ENCODE results near the gene DAO.

The DAO gene

DNA sequence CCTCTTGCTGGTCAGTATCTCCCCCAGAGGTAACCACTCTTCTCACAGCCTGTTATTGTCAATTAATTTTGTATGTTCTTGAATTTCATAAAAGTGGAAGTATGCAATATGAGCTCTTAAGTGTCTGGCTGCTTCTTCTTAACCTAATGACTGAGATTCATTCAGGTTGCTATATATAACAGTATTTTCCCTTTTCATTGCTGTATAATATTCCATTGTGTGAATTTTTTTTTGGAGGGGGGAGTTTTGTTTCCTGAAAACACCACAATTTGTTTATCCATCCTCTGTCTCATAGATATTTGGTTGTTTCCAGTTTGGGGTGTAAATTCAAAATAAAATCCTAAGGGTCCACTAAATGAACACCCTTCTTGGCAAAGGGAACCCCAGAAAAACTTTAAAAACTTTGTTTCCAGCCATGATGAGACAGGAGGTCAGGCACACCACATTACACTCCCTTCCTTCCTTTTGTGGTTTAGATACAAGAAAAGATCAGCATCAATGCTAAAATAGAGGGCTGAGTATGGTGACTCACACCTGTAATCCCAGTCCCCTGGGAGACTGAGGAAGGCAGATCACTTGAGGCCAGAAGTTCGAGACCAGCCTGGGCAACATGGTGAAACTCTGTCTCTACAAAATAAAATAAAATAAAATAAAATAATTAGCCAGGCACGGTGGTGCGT lies 4.1 kb upstream of the DAO start:
- DNase-seq (ENCODE audit: low spot score): no peak

DNA sequence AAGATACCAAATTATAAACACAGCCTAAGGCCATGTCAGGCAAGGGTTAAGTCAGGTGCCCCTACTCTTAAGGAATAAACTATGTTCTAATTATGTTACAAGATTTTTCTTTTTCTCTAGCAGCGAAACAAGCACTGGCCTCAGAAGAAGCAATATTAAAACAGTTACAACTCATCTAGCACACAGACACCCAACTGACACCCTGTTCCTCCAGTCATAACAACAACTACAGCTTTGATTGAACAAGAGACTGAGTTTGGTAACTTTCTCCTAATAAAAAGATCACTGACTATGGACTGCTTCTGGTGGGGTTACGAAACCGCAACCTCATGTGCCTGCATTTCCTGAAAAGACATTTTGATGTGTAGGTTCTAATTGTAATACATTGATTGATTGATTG lies 3.3 kb upstream of the DAO start:
- DNase-seq (ENCODE audit: low spot score): no peak

DNA sequence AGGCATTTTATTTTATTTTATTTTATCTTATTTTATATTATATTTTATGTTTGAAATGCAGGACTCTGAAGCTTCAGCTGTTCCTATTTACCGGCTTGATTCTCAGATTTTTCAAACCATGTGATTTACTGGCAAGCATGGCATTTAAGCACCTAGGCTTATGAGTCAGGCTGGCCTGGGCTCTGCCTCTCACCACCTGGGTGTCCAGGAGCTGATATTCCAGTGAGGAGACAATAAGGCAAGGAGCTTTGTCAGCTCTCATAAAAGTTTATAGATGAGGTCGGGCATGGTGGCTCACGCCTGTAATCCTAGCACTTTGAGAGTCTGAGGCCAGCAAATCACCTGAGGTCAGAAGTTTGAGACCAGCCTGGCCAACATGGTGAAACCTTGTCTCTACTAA lies 2.1 kb downstream of the DAO start:
- DNase-seq (ENCODE audit: low spot score): no peak

DNA sequence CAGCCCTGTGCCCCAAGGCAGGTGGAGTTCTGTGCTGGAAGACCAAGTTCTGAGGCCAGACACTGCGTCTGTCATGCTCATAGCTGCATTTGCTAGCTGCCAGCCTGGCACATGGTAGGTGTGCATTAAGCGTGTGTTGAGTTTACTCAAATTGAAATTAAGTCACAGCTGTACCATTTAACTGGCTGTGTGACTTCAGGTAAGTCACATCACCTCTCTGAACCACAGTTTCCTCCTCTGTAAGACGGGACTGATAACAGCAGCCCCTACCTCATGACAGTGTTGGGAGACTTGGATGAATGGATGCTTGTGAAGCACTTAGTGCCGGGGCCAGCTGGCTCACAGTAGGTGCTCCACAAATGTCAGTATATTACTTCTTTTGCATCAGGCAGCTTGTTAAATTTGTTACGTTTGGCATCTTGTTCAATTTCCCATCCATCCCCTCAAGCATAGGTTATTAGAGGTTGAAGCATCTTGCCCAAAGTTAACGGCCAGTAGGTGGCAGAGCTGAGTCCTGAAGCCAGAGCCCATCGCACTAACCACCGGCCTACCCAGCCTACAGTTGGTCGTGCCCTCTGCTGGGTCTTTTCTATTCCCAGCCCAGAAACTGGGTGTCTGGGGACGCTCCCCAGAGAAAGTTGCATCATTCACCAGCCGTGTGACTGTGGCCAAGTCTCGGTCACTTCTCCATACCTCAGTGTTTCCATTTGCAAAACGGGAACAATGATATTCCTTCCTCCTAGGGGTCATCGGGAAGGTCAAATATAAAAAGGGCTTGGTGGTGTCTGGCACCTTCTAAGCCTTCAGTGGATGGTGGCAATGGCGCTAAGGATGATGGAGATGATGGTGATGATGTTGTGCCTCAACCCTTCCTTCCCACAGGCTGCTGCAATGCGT lies 4.5 kb downstream of the DAO start:
- DNase-seq (ENCODE audit: low spot score): peak; percentile 20

DNA sequence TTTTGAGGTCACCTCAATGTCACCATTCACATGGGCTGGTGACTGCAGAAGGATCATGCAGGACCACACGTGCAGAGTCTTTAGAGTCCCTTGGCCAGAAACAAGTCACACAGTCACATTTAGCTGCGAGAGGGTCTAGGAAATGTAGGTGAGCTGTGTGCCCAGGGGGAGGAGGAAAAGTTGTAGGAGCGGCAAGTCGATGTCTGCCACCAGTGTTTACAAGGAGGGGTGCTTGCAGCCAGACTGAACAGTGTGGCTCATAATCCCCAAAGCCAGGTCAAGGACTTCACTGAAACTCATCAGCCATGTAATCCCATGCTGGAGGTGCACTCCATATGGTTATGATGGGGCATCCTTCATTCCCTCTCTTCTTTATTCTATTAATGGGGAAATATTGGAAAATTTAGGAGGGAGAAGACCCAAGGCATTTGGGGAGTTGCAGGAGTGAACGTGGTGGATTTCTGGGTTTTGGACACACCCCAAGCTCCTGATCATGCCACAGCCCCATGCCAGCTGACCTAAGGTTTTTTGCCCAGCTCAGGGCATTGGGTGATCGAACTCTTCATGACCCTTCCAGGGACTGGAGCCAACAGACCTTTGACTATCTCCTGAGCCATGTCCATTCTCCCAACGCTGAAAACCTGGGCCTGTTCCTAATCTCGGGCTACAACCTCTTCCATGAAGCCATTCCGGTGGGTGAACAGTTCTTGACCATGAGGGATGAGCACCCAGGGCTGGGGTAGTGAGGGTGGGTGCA lies 7.2 kb downstream of the DAO start:
- DNase-seq (ENCODE audit: low spot score): no peak

DNA sequence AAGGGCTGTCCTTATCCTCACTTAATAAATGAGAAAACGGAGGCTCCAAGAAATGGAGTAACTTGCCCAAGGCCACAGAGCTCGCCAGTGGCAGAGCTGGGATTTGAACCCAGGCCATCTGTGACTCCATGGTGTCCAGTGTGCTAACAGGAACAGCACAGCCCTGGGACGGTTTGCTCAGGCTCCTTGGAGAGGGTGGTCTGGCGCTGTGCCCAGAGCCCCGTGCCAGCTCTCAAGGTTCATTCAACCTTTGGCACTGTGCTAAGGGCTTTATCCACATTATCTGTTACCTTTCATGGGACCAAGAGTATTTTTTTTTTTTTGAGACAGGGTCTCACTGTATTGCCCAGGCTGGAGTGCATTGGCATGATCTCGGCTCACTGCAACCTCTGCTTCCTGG lies 8.1 kb downstream of the DAO start:
- no peak for DNase-seq (ENCODE audit: low spot score)

DNA sequence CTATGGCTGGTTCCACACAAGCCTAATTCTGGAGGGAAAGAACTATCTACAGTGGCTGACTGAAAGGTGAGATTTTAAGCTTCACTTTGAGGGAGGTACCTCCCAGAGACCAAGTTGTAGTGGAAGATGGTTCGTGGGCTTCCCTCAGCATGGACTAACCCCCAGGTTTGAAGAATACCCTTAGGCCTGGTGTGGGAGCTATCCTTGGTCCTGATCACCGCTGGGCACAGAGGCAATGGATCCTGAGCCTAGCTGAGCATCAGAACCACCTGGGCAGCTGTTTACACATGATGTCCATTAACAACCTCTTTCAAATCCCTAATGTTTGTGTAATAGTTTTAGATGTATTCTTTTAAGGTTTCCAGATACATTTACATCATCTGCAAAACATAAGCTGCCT lies 10.3 kb downstream of the DAO start:
- DNase-seq (ENCODE audit: low spot score): no peak

DNA sequence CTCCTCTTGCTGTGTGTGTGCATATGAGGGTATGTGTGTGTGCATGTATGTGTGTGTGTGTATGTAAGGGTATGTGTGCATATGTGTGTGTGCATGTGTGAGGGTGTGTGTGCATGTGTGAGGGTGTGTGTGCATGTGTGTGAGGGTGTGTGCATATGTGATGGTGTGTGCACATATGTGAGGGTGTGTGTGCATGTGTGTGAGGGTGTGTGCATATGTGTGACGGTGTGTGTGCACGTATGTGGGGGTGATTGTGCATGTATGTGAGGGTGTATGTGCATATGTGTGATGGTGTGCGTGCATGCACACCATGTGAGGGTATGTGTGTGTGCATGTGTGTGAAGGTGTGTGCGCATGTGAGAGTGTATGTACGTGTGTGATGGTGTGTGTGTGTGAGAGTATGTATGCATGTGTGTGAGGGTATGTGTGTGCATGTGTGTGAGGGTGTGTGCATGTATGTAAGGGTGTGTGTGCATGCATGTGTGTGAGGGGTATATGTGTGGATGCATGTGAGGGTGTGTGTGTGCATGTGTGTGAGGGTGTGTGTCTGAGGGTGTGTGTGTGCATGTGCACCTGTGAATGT lies 15.4 kb downstream of the DAO start:
- DNase-seq (ENCODE audit: low spot score): no peak

DNA sequence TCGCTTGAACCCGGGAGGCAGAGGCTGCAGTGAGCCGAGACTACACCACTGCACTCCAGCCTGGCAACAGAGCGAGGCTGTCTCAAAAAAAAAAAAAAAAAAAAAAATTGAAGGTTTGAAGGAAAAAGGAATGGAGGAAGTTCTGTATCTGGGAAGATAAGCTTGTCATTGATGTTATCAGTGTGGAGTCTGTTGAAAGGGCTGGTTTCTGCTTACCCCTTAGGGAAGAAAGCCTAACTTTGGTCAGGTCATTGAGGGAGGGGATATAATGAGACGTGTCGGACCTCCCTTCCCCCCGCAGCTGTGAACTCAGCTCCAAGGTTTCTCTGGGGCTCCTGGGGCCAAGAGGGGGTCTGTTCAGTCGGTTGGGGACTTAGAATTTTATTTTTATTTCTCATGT lies 16.4 kb downstream of the DAO start:
- no peak for DNase-seq (ENCODE audit: low spot score)

DNA sequence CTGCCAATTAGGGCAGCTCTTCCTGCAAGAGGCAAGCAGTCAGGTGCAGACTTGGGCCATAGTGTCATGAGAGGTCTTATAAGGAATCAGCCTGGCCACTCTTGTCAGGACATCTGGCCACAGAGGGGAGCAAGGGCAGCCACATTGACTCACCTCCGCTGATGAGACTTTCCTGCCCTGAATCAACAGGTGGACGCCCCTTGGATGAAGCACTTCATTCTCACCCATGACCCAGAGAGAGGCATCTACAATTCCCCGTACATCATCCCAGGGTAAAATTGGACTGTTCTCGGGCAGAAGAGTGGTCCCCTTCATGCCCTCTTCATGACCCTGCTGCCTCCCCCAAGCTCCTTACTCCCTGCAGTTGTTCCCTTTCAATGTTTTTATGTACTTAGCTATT lies 16.9 kb downstream of the DAO start:
- DNase-seq (ENCODE audit: low spot score): no peak

DNA sequence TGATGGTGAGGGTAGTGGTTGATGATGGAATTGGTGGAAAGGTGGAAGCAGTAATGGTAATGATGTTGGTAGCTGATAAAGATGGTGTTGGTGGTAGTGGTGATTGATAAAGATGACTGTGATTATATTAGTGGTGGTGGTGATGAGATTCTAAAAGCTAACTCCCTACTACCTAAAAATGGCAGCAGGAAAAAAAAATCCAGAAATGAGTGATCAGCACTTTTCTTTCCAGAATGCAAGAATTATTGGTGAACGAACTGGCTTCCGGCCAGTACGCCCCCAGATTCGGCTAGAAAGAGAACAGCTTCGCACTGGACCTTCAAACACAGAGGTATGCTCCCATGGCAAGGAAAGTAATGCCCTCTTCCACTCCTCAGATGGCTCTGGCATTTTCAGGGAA lies 19.3 kb downstream of the DAO start:
- DNase-seq (ENCODE audit: low spot score): no peak

DNA sequence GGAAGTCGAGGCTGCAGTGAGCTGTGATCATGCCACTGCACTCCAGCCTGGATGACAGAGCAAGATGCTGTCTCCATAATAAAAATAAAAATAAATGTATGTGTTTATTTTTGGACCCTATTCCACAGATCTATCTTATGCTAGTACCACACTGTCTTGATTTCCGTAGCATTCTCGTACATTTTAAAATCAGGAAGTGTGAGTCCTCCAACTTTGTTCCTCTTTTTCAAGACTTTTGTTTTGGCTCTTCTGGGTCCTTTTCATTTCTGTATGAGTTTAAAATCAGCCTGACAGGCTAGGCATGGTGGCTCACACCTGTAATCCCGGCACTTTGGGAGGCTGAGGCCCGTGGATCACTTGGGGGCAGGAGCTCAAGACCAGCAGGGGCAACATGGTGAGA lies 25.8 kb downstream of the DAO start:
- DNase-seq (ENCODE audit: low spot score): no peak

DNA sequence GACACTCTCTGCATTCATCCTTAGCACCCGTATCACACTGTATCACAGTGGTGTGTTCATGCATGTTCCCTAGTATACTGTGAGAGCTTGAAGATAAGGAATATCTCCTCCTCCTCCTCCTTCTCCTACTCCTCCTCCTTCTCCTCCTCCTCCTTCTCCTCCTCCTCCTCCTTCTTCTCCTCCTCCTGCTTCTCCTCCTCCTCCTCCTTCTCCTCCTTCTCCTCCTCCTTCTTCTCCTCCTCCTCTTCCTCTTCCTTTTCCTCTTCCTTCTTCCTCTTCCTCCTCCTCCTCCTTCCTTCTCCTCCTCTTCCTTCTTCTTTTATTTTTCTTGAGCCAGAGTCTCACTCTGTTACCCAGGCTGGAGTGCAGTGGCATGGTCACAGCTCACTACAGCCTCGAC lies 27.1 kb downstream of the DAO start:
- DNase-seq (ENCODE audit: low spot score): no peak

DNA sequence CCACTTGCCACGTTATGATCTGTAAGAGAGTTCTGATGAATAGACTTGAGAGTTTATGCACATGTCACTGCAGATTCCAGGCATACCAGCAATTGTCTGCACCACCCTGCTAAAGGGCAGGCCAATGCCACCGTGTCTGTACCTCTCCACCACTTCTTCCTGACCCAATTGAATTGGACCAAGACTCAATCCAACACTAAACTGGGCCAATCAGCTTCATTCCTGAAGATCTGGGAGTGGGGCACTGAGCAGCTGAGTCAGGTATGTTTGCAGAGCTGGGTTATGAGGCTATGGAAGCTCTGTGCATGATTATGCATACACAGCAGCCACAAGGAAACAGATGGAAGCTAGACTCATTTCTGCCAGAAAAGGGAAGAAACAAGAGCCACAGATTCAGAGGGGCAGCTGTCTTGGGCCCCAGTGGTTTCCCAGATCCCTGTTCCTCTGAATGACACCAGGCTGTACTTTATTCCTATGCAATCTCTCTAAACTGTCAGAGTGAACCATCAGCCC lies 28.0 kb downstream of the DAO start:
- peak; percentile 71 for DNase-seq (ENCODE audit: low spot score)

DNA sequence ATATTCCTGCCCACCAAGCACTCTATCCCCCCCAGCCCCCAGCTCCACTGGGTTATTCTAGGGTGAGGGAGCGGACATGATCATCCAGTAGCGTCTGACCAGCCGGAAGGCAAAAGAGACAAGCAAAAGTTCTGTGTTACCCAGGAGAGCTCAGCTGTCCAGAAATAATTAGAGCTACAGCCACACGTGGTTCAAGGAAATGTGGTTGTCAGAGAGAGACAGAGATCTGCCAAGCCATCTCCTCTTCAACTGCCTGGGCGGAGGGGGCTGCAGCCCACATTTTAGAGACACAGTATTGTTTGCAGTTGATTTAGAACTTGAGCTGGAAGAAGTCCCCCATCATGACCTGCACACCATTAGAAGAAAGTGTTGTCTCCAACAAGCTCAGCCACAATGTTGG lies 30.4 kb downstream of the DAO start:
- DNase-seq (ENCODE audit: low spot score): peak; percentile 25

DNA sequence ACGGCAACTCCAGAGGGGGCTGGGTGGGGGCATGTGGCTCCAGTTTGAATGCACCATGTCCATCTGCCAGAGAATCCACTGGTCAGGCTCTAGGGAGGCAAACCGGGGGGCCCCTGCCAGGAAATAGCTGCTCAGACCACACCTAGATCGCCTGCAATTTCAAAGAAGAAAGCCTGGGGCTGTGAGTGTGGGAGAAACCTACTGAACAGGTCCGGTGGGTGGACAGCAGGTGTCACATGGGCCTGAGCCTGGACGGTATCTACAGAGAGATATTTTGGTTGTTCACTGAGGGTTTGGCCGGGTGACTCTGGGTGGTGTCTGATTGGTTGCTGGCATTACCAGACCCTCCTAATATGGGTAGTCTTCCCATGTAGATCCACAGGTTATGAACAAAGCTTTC lies 32.0 kb downstream of the DAO start:
- no peak for DNase-seq (ENCODE audit: low spot score)

DNA sequence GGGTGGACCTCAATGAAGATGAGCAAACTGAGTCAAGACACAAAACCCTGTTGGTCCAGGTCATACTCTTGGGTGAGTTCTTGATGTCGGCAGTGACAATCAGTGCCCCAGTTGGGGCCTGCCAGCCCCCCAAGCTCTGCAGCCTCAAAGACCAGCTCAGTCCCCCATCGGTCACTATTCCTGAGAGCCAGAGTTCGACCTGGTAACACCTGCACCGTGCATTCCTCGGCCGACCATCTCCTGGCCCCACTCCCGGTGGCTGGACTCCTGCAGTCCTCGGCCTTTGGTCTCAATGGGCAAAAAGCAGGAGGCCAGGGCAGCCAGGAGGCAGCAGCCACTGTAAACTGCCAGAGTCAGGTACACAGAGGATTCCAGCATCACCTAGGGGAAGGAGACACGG lies 32.5 kb downstream of the DAO start:
- no peak for DNase-seq (ENCODE audit: low spot score)

DNA sequence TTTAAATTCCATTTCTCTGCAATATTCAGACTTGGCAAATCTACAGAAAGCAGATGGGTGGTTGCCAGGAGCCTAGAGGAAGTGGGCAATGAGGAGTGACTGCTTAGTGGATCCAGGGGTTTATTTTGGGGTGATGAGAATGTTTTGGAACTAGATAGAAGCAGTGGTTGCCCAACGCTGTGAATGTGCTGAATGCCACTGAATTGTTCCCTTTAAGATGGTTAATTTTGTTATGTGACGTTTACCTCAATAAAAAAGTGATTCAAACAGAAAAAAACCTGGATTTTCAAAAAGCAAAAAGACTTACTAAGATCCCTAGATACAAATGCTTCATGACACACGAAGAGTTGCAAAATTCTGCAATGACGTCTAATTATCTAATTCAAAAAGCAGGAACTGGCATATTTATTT lies 34.2 kb downstream of the DAO start:
- DNase-seq (ENCODE audit: low spot score): peak; percentile 61

DNA sequence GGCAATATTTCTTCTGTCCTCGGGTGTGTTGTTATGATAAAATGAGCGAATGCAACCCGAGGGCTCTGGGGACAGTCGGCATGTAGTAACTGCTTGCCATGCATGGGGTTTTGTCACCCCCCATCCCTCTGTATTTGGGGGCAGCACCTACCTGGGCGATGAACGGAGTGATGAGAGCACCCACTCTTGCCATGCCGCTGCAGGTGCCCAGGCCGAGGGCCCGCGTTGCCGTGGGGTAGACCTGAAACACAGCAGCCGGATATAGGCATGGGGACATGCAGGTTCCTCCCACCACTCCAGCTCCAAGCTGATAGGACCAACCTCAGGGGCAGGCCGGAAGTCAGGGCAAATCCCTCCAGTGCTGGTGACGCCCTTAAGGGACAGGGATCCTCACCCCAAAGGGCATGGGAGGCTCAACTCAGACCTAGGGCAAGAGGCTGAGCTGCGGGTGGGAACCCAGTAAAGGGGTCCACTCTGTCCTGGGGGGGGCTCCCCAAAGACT lies 35.8 kb downstream of the DAO start:
- no peak for DNase-seq (ENCODE audit: low spot score)

DNA sequence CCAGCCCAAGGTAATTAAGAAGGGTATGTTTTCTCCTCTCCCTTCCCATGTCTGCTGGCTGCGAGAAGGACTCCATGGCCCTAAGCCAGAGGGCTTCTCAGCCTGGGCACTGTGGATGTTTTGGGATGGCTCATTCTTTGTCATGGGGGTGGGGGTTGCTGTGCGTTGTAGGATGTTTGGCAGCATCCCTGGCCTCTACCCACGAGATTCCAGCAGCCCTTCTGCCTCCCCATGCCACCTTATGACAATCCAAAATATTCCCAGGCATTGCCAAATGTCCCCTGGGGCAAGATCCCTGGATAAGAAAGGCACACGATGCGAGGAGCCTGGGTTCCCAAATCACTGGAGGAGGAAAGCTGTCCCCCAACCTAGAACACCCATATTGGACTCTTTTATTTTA lies 36.4 kb downstream of the DAO start:
- DNase-seq (ENCODE audit: low spot score): no peak

DNA sequence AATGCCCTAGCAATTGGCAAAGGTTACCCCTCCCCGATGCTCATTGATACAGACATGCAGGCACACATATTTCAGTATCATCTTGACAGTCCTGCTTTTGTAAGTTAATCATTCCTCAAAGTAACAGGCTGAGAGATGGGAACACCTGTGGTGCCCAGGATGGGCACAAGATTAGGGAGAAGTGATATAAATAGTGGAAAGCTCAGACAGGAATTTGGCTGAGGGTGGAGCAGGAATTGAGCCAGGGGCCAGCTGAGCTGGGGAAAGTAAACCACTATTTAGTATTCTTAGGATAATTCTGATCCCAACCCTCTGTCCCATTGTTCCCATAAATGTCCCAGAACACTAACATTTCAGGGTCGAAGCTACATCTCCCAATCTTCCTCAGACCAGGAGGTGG lies 38.3 kb downstream of the DAO start:
- no peak for DNase-seq (ENCODE audit: low spot score)

DNA sequence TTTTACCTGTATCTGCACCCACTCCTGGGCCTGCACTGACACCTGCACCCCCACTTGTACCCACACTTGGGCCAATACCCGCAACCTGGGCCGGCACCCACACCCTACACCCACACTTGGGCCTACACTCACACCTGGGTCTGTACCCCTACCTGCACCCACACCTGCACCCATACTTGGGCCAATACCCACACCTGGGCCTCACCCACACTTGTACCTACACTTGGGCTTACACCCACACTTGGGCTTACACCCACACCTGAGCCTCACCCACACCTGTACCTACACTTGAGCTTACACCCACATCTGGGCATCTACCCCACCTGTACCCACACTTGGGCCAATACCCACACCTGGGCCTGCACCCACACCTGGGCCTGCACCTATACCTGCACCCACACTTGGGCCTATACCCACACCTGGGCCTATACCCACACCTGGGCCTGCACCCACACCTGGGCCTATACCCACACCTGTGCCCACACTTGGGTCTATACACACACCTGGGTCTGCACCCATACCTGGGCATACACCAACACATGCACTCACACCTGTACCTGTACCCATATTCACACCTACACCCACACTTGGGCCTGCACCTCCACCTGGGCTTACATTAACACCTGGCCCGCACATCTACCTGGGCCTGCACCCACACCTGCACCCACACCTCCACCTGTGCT lies 39.2 kb downstream of the DAO start:
- DNase-seq (ENCODE audit: low spot score): no peak

All from Ammon's horn (tissue), 1 donor.